DMS 273 treated with DMSO at 0.1 percent for 48 hours (cell line): ENCODE measurements around the gene UGT1A8.
"Not testable (repeated sequence)": the region's sequence is repeated elsewhere in the genome, so short reads cannot be mapped to it uniquely, and the experiment has no call there.

Experiments
- DNase-seq: peaks from one replicate; lab custom pipeline; 2025; lab: John Stamatoyannopoulos, UW

The UGT1A8 gene

DNA sequence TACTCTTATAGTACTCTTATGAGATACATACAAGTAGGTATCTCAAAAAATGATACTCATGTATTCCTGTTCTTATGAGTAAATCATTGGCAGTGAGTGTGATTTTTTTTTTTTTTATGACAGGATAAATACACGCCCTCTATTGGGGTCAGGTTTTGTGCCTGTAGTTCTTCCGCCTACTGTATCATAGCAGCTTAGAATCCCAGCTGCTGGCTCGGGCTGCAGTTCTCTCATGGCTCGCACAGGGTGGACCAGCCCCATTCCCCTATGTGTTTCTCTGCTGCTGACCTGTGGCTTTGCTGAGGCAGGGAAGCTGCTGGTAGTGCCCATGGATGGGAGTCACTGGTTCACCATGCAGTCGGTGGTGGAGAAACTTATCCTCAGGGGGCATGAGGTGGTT lies at the start of gene UGT1A8:
UGT1A8 (plus strand) TSS at position 158 of the 400 bp plus-strand sequence; CDS start at position 233, 75 bp downstream.
- DNase-seq = not testable (repeated sequence)

DNA sequence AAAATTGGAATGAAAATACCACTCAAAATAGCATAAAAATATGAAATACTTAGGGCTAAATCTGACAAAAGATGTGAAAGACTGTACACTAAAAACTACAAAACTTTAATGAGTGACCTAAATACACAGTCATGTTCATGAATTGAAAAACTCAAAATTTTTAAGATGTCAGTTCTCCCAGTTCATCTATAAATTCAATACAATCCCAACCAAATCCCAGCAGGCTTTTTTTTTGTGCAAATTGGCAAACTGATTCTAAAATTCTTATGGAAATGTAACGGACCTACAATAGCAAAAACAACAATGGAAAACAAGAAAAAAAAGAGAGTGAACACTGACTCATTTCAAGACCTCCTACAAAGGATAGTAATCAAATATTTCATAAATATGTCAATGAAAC lies 46.4 kb upstream of the UGT1A8 start:
- no peak for DNase-seq

DNA sequence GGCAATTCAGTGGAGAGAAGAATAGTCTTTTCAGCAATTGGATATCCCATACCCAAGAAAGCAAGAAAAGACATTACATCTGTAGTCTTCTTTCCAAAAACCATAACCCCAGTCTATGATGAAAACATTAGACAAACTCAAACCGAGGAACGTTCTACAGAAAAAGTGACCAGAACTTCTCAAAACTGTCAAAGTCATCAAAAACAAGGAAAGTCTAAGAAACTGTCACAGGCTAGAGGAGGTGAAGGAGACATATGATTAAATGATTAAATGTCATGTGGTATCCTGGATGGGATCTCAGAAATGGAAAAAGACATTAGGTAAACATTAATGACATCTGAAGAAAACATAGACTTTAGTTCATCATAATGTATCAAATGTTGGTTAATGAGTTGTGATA lies 46.0 kb upstream of the UGT1A8 start:
- DNase-seq = no peak

DNA sequence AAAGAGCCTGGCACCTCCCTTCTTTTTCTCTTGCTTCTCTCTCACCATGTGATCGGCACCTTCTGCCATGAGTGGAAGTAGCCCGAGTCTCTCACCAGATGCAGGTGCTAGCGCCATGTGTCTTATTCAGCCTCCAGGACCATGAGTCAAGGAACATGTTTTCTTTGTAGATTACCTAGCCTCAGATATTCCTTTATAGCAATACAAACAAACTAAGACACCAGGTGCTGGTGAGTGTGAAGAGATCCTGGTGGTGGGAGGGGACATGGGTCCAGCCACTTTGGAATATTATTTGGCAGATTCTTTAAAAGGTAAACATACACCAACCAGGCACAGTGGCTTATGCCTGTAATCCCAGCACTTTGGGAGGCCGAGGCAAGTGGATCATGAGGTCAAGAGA lies 45.0 kb upstream of the UGT1A8 start:
- no peak for DNase-seq

DNA sequence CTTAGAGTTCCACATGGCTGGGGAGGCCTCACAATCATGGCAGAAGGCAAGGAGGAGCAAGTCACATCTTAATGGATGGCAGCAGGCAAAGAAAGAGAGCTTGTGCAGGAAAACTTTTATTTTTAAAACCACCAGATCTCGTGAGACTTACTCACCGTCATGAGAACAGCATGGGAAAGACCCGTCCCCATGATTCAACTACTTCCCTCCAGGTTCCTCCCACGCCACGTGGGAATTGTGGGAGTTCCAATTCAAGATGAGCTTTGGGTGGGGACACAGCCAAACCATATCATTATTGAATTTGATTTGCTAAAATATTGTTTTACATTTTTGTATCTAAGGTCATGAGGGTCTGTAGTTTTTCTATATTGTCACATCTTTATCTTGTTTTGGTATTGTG lies 40.1 kb upstream of the UGT1A8 start:
- DNase-seq = not testable (repeated sequence)

DNA sequence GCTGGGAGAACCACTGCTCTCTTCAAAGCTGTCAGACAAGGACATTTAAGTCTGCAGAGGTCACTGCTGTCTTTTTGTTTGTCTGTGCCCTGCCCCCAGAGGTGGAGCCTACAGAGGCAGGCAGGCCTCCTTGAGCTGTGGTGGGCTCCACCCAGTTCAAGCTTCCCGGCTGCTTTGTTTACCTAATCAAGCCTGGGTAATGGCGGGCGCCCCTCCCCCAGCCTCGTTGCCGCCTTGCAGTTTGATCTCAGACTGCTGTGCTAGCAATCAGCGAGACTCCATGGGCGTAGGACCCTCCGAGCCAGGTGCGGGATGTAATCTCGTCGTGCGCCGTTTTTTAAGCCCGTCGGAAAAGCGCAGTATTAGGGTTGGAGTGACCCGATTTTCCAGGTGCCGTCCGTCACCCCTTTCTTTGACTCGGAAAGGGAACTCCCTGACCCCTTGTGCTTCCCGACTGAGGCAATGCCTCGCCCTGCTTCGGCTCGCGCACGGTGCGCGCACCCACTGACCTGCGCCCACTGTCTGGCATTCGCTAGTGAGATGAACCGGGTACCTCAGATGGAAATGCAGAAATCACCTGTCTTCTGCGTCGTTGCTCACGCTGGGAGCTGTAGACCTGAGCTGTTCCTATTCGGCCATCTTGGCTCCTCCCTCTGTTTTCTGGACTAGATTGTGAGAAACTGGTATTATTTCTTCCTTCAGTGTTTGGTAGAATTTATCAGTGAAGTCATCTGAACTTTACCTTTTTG lies 34.0 kb upstream of the UGT1A8 start:
- not testable (repeated sequence) for DNase-seq

DNA sequence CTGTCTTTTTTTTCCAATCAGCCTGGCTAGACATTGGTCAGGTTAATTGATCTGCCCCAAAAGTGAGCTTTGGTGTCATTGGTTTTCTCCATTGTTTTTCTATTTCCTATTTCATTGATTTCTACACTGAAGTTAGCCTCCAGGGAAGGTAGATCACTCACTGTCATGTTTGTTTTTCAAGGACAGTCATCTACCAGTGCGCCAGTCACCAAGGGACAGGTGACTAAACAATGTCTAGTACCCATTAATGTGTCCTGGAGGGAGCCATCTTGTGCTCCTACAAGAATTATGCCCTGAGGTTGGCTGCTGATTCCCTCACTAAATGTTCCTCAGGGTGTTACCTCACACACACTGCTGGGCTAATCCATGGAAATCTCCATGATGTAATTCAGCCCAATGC lies 33.2 kb upstream of the UGT1A8 start:
- DNase-seq = no peak

DNA sequence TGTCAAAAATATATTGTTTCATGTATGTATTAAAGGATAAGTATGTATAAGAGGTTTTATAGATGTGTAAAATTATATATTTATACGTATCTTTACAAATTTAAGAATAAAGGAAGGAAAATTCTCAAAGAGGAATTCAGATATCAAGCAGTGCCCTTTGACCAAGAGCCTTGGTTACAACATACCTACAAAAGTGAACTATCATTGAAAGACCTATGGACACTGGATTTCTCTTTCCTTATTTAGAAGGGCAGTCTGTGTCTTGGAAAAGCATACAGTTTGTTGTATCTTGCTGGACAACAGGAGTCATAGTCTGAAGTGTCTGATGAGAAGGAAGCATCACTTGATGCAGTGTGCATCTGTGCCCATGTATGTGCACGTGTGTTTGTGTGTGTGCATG lies 29.0 kb upstream of the UGT1A8 start:
- no peak for DNase-seq

DNA sequence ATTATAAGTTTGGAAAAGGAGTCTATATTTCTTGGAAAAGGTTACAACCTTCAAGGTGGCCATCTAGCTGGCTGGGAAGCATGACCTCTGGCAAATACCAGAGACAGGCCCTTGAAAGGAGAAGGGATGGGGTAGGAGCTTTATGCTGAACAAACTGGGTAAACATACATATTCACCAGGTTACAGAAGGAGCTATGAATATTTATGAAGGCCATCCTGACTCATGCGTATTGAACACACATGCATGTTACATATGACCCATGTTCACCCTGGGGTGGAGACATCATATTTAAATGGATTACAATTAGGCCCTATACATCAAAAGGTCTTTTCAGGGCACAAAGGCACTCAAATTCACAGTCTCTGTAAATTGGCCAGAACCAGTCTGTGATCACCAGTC lies 24.7 kb upstream of the UGT1A8 start:
- DNase-seq = not testable (repeated sequence)

DNA sequence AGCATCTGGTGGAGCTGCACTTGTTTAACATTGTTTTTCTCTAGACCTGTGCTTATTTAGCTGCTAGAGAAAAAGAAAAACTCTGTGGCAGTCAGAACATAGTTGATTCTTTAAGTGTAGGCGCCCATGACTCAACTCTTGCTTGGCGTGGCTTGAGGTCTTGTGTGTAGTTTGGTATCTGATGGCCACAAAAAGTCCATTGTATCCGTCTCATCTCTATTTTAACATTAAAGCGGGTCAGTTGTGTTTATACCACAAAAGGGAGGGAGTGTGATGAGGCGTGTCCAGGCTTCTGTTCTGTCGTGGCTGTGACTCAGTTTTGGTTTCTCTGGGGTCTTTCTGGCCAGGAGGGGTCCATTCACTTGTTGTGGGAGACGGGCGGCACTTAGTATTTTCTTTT lies 24.2 kb upstream of the UGT1A8 start:
- DNase-seq = no peak

DNA sequence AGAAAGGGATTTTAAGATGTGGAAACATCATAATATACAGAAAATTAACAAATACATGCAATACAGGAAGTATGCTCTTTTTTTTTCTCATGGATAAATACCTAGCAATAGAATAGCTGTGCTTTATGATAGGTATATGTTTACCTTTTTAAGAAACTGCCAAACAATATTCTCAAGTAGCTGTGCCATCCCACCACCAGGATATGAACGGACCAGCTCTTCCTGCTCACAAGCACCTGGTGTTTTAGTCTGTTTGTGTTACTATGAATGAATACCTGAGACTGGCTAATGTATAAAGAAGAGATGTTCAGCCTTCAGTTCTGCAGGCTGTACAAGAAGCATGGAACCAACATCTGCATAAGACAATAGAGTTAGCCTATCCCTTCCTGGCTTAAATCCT lies 19.9 kb upstream of the UGT1A8 start:
- no peak for DNase-seq

DNA sequence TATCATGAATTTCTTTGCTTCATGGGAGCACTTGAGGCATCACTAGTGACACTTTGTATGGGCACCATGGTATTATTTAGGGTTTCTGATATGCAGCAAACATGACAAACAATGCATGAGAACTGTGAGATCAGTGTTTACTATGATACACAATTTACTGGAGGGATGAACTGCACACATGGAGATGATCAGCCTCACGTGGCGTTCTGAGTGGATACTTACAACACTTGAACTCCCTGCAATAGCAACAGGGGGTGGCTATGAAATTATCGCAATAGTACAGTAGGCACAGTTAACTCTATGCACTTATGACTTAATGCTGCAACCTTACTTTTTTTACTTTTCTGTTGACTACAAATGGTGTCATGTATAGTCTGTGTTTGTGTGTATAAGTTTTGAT lies 18.5 kb upstream of the UGT1A8 start:
- no peak for DNase-seq

DNA sequence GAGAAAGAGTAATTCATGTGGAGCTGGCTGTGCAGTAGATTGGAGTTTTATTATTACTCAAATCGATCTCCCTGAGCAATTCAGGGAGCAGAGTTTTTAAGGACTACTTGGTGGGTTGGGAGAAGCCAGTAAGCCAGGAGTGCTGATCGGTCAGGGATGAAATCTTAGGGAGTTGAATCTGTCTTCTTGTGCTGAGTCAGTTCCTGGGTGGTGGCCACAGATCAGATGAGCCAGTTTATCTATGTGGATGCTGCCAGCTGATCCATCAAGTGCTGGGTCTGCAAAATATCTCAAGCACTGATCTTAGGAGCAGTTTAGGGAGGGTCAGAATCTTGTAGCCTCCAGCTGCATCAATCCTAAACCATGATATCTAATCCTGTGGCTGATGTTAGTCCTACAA lies 17.0 kb upstream of the UGT1A8 start:
- no peak for DNase-seq

DNA sequence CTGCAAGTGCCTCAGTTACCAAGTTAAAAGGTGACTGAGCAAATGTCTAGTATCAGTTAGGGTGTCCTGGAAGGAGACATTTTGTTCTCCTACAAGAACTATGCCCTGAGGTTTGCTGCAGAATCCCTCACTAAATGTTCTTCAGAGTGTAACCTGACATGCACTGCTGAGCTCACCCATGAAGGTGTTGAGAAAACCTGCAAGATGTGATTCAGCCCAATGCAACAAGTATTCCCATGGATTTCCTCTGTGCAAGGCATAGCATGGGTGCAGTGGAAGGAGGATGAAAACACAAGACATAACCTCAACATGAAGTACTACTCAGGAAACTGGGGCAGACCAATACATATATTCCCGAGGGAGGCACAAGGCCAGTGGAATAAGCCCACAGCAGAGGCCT lies 15.4 kb upstream of the UGT1A8 start:
- DNase-seq = no peak

DNA sequence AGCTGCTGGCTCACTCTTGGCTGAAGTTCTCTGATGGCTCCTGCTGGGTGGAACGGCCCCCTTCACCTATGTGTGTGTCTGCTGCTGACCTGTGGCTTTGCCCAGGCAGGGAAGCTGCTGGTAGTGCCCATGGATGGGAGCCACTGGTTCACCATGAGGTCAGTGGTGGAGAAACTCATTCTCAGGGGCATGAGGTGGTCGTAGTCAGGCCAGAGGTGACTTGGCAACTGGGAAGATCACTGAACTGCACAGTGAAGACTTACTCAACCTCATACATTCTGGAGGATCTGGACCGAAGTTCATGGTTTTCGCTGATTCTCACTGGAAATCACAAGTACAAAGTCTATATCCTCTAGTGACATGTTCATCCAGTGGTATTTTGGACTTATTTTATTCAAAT lies 13.9 kb upstream of the UGT1A8 start:
- DNase-seq = no peak

DNA sequence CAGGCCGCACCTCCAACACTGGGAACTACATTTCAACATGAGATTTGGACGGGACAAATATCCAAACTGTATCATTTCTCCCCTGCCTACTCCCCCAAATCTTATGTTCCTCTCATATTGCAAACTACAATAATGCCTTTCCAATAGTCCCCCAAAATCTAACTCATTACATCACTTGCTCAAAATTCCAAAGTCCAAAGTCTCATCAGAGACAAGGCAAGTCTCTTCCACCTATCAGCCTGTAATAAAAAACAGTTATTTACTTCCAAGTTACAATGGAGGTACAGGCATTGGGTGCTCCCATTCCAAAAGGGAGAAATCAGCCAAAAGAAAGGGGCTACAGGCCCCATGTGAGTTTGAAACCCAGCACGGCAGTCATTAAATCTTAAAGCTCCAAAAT lies 12.6 kb upstream of the UGT1A8 start:
- no peak for DNase-seq

DNA sequence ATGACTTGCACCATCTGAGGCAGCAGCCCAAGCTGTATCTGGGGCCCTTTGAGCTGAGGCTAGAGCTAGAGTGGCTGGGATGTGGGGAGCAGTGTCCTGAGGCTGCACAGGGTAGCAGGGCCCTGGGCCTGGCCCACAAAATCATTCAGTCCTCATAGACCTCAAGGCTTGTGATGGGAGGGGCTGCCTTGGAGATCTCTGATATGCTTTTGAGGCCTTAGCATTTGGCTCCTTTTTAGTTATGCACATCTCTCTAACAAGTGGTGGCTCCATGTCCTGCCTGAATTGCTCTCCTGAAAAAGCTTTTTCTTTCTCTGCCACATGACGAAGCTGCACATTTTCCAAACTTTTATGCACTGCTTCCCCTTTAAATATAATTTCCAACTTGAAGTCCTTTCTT lies 11.8 kb upstream of the UGT1A8 start:
- no peak for DNase-seq

DNA sequence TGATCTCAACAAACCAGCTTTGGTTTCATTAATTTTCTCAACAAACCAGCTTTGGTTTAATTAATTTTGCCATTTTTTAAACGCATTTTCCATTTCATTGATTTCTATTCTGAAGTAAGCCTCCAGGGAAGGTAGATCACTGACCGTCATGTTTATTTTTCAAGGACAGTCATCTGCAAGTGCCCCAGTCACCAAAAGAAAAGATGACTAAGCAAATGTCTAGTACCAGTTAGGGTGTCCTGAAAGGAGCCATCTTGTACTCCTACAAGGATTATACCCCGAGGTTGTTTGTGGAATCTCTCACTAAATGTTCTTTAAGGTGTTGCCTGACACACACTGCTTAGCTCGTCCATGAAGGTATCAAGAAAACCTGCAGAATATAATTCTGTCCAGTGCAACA lies 6.1 kb upstream of the UGT1A8 start:
- no peak for DNase-seq

DNA sequence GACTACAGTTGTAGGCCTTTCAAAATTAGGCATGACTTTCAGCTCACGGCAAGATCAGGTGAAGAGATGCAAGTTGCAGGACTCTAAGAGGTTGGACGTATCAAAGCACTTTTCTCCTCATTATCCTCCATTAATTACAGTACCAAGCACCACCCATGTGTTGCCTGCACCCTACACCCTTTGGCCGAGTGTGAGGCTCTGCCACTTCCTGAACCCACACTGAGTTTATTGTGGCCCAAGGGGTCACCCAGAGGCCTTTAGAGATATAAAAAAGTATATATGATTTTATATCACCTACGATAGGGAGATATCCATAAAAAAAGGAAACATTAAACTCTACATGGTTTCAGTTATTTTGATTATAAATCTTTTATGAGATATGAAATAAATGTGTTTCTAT lies 2.8 kb downstream of the UGT1A8 start:
- DNase-seq = no peak

DNA sequence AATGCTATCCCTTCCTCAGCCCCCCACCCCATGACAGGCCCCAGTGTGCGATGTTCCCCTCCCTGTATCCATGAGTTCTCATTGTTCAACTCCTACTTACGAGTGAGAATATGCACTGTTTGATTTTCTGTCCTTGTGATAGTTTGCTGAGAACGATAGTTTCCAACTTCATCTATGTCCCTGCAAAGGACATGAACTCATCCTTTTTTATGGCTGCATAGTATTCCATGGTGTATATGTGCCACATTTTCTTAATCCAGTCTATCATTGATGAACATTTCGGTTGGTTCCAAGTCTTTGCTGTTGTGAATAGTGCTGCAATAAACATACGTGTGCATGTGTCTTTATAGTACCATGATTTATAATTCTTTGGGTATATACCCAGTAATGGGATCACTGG lies 4.4 kb downstream of the UGT1A8 start:
- not testable (repeated sequence) for DNase-seq

DNA sequence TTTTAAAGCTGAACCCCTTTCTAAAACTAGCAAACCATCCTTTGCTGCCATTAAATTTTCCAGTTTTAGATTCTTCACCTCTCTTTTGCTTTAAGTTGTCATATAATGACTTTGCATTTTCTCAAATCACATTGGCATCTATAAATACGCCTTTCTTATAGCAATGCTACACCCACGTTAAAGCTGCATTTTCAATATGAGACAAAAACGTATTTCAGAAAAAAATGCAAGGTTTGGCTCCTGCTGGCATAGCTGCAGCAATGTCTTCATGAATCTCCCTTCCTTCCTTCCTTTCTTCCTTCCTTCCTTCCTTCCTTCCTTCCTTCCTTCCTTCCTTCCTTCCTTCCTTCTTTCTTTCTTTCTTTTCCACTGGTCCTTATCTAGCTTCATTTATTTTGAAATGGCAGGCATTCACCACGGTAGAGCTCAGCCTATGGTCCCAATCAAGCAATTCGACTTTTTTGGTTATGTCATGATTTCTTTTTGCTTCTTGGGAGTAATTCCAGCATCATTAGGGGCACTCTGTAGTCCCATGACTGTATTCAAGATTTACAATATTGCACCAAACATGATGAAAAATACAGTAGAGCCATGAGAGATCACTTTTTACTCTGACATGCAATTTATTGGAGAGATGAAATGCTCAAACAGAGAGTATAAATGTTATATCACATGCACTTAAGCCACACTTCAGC lies 10.0 kb downstream of the UGT1A8 start:
- DNase-seq = no peak

DNA sequence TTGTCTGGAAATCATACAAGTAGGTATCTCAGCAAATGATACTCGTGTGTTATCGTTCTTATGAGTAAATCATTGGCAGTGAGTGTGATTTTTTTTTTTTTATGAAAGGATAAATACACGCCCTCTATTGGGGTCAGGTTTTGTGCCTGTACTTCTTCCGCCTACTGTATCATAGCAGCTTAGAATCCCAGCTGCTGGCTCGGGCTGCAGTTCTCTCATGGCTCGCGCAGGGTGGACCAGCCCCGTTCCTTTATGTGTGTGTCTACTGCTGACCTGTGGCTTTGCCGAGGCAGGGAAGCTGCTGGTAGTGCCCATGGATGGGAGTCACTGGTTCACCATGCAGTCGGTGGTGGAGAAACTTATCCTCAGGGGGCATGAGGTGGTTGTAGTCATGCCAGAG lies 18.9 kb downstream of the UGT1A8 start, which contains the start of gene UGT1A10:
UGT1A10 (plus strand) TSS at position 143 of the 400 bp plus-strand sequence; CDS start at position 218, 75 bp downstream.
- DNase-seq = not testable (repeated sequence)

DNA sequence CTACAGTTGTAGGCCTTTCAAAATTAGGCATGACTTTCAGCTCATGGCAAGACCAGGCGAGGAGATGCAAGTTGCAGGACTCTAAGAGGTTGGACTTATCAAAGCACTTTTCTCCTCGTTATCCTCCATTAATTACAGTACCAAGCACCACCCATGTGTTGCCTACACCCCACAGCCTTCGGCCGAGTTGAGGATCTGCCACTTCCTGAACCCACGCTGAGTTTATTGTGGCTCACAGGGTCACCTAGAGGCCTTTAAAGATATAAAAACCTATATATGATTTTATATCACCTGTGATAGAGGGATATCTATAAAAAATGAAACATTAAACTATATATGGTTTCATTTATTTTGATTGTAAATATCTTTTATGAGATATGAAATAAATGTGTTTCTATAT lies 21.4 kb downstream of the UGT1A8 start:
- DNase-seq = no peak

DNA sequence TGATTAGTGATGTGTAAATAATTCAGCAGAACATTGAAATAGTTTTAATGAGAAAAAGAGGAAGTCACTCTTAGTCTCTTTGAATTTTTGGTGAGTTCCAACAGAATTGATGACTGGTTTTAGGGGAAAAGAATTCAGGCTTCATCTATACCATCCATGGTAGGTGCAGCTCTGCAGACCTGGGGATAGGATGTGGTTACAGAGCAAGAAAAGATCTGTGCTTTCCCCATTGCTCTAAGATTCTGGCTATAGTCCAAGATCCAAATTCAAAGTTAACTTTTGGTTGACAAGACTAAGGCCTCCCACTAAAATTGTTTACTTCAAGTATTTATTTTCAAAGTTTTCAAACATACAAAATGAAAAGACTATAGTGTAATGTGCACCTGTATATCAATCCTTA lies 22.4 kb downstream of the UGT1A8 start:
- no peak for DNase-seq
